ENCODE measurements around the gene CADM2. TPM values are rescaled to one million over a fixed set of nuclear protein-coding genes. Genes with fewer than 3 reads are reported as not detected.

Gene CADM2
- total RNA-seq, 4 donors from 2014 or later = 1.7 to 34.7 (median 7.9) TPM

DNA sequence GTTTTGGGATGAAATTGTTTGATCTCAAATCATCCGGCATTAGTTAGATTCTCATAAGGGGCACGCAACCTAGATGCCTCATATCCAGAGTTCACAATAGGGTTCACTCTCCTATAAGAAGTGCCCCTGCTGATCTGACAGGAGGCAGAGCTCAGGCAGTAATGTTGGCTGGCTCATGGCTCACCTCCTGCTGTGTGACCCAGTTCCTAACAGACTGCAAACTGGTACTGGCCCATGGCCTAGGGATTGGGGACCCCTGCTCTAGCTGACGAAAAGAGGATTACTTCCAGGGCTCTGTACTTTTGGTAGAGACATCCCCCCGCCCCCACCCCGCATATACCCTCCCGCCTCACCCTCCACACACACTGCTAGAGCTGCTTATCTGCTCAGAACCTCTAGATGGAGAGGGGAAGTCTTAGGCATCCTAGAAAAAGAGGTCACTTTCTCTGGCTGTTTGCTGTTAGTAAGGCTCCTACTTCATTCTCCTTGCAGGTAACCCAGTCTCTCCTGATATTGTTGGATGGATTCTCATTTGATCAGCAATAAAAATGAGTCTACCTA, 923.1 kb downstream of the CADM2 start:
- TF ChIP-seq, protein P1, sequence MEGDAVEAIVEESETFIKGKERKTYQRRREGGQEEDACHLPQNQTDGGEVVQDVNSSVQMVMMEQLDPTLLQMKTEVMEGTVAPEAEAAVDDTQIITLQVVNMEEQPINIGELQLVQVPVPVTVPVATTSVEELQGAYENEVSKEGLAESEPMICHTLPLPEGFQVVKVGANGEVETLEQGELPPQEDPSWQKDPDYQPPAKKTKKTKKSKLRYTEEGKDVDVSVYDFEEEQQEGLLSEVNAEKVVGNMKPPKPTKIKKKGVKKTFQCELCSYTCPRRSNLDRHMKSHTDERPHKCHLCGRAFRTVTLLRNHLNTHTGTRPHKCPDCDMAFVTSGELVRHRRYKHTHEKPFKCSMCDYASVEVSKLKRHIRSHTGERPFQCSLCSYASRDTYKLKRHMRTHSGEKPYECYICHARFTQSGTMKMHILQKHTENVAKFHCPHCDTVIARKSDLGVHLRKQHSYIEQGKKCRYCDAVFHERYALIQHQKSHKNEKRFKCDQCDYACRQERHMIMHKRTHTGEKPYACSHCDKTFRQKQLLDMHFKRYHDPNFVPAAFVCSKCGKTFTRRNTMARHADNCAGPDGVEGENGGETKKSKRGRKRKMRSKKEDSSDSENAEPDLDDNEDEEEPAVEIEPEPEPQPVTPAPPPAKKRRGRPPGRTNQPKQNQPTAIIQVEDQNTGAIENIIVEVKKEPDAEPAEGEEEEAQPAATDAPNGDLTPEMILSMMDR (IDR thresholded peaks at IDR 0.05) = no peak
- DNase-seq (ENCODE audit: low spot score) = no peak
- ATAC-seq (ENCODE audit: low FRiP score) = no peak

DNA sequence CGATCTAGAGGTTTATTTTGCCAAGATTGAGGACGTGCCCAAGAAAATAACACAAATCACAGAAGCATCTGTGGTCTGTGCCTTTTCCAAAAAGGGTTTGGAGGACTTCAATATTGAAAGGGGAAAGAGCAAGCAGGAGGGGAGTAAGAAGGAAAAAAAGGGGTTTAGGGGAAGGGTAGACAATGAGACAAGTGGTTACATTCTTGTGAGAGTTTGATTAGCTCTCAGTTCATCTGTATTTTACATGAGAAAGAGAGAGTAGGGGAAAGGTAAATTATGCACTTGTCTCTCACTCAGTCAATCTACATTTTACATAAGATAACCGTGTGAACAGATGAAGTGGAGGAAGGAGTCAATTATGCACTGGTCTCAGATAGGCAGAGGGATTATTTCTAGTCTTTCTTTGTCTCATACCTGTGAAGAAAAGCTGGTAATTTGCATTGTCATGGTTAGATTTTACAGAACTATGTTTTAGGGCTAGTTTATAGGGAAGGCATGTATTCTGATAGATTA, 931.3 kb downstream of the CADM2 start:
- TF ChIP-seq, protein P1 (IDR thresholded peaks at IDR 0.05) = no peak
- ATAC-seq (ENCODE audit: low FRiP score) (no peak), DNase-seq (ENCODE audit: low spot score) (no peak)

- ATAC-seq (ENCODE audit: low FRiP score) (no peak), DNase-seq (ENCODE audit: low spot score) (no peak)
- TF ChIP-seq, protein P1 (IDR thresholded peaks at IDR 0.05) = no peak
Observed at GRCh38 chr3:85903434-85903833, 944.6 kb downstream of the CADM2 start.

GRCh38 chr3:85912980-85913379, 954.2 kb downstream of the CADM2 start:
- no peak for ATAC-seq (ENCODE audit: low FRiP score)
- no peak for DNase-seq (ENCODE audit: low spot score)
- TF ChIP-seq, protein P1 (IDR thresholded peaks at IDR 0.05) = no peak

- ATAC-seq (ENCODE audit: low FRiP score) = no peak
- TF ChIP-seq, protein P1 (IDR thresholded peaks at IDR 0.05) = no peak
Observed at GRCh38 chr3:85922374-85922773, 963.6 kb downstream of the CADM2 start.

DNA sequence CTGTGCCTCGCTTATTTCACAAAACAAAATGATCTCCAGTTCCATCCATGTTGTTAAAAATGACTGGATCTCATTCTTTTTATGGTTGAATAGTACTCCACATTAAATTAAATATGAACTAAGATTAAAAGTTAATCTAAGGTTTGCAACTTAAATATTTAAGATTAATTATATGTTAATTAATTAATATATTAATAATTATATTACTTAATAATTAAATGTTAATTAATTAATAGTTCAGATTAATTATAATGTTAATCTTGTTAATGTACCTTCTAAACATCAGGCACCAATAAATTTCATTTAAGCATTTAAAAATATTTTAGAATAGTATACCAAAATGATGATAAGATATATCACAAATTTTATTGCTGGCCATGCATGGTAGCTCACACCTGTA, 971.9 kb downstream of the CADM2 start:
- no peak for DNase-seq (ENCODE audit: low spot score)
- TF ChIP-seq, protein P1 (IDR thresholded peaks at IDR 0.05) = no peak
- ATAC-seq (ENCODE audit: low FRiP score) = no peak

More at GRCh38 chr3:85922374-85922773, 963.6 kb downstream of the CADM2 start:
- no peak for DNase-seq (ENCODE audit: low spot score)

- ATAC-seq (ENCODE audit: low FRiP score) (no peak), DNase-seq (ENCODE audit: low spot score) (no peak)
- TF ChIP-seq, protein P1 (IDR thresholded peaks at IDR 0.05) = no peak
Observed at GRCh38 chr3:85933326-85933725, 974.5 kb downstream of the CADM2 start.

Measured in omental fat pad (tissue), 4 donors.